GM12878 (cell line): ENCODE results near the gene TXLNB. TPM values are rescaled to one million over a fixed set of nuclear protein-coding genes. Genes with fewer than 3 reads are reported as not detected.

ENCODE experiments used
- CEBPB ChIP-seq, 2 experiments: fragments of 150-350 bp in 1 of 2; IDR thresholded peaks; 2 replicates each; pipeline ENCODE4 v1.6.1; 2012 to 2014; ENCODE audit warnings: low read depth in 2 of 2, low read length in 2 of 2, borderline replicate concordance in 1 of 2, inconsistent platforms in 1 of 2
- CHD2 ChIP-seq: IDR thresholded peaks from 2 replicates; pipeline ENCODE4 v1.6.1; 2011; ENCODE audit warnings: low read depth, low read length, improper control_type of control experiment, borderline replicate concordance
- CREM ChIP-seq: IDR thresholded peaks from 2 replicates; pipeline ENCODE4 v1.6.1; 2014; ENCODE audit warnings: antibody characterized with exemption, low read depth
- DPF2 ChIP-seq: fragments of 450-650 bp; IDR thresholded peaks from 2 replicates; pipeline ENCODE4 v1.6.1; 2017; ENCODE audit warnings: mild to moderate bottlenecking
- IKZF2 ChIP-seq, 2 experiments: fragments of 450-650 bp; IDR thresholded peaks; 2 replicates each; pipeline ENCODE4 v1.6.1; 2017; ENCODE audit warnings: mild to moderate bottlenecking in 2 of 2, moderate library complexity in 2 of 2
- LARP7 ChIP-seq: fragments of 450-650 bp; IDR thresholded peaks from 2 replicates; pipeline ENCODE4 v1.6.1; 2017; ENCODE audit warnings: mild to moderate bottlenecking
- MEF2B ChIP-seq: fragments of 450-650 bp; IDR thresholded peaks from 2 replicates; pipeline ENCODE4 v1.6.1; 2018; ENCODE audit warnings: mild to moderate bottlenecking, moderate library complexity; ENCODE audit not compliant: partially characterized antibody, poor library complexity, severe bottlenecking
- NFIC ChIP-seq: IDR thresholded peaks from 2 replicates; pipeline ENCODE4 v1.6.1; 2012; ENCODE audit warnings: low read depth, mild to moderate bottlenecking, inconsistent platforms, low read length, moderate library complexity
- POLR2AphosphoS2 ChIP-seq: IDR thresholded peaks from 2 replicates; pipeline ENCODE4 v1.6.1; 2011; ENCODE audit warnings: low read depth, mild to moderate bottlenecking, low read length, improper control_type of control experiment, moderate library complexity
- RELA ChIP-seq: fragments of 450-650 bp; IDR thresholded peaks from 2 replicates; pipeline ENCODE4 v1.8.0; 2014; ENCODE audit warnings: borderline replicate concordance; ENCODE audit not compliant: partially characterized antibody
- TARDBP ChIP-seq: IDR thresholded peaks from 2 replicates; pipeline ENCODE4 v1.6.1; 2016; ENCODE audit warnings: borderline replicate concordance
- polyA plus RNA-seq, 11 experiments: library from polyadenylated mRNA; depleted of rRNA in 4 of 11; unstranded in 6 of 11; stranded (reverse) in 5 of 11; fragments of >200 nt; fragmentation: Nextera tagmentation in 4 of 11; fragmentation: Illumina TruSeq in 1 of 11; extraction: Ambion mirVana in 4 of 11; extraction: Trizol in 1 of 11; gene quantifications; 1 replicate in 1 of 11; 2 replicates in 10 of 11; pipeline versions ENCODE4 v1.2.1 to v1.2.3, GENCODE V29; 2011 to 2016; ENCODE audit warnings: inconsistent platforms in 2 of 11, missing spikeins in 2 of 11, low read depth in 1 of 11
- total RNA-seq, 4 experiments: library from RNA; depleted of rRNA in 3 of 4; stranded (reverse); fragments of >200 nt in 3 of 4; fragmentation: Illumina TruSeq in 1 of 4; extraction: Trizol in 1 of 4; gene quantifications; 2 replicates each; pipeline versions ENCODE4 v1.2.1 to v1.2.3, GENCODE V29; 2013 to 2021
- TF ChIP-seq, protein P1 (sequence below): fragments of 450-650 bp; IDR thresholded peaks from 2 replicates; pipeline ENCODE4 v1.6.1; 2017; ENCODE audit warnings: mild to moderate bottlenecking, moderate library complexity
- TF ChIP-seq, protein P2 (sequence below): IDR thresholded peaks from 2 replicates; pipeline ENCODE4 v1.6.1; 2012; ENCODE audit warnings: improper control_type of control experiment, low read depth, low read length; ENCODE audit not compliant: insufficient replicate concordance
- TF ChIP-seq, protein P3 (sequence below): fragments of 150-350 bp; IDR thresholded peaks from 2 replicates; pipeline ENCODE4 v1.6.1; 2016; ENCODE audit warnings: low read depth, low read length

The TXLNB gene
- total and polyA plus RNA-seq, 10 of the 15 experiments (the other 5 are each of a cell fraction or from before 2014, with no cell fraction given) = 0.07 to 1.3 (median 0.22) TPM; not detected in 1

DNA sequence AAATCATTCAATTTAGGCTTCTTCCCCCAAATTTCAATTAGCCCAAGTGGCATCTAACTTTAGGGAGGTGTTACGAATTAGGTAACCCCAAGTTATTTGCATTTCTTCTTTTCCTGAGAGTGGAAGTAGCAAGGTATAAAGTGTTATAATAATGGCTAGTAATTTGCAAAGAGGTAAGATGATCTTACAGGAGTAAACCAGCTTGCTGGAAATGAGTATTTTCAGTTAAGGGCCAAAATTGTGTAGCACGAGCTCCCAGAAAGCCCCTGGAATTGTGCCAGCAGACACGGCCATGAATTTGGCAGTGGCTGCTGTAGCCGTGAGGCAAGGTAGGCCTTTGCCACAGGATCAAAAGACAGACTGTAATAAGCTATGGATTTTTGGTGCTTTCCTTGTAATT, 44.7 kb upstream of the TXLNB start (continued):
- TF ChIP-seq, protein P1, sequence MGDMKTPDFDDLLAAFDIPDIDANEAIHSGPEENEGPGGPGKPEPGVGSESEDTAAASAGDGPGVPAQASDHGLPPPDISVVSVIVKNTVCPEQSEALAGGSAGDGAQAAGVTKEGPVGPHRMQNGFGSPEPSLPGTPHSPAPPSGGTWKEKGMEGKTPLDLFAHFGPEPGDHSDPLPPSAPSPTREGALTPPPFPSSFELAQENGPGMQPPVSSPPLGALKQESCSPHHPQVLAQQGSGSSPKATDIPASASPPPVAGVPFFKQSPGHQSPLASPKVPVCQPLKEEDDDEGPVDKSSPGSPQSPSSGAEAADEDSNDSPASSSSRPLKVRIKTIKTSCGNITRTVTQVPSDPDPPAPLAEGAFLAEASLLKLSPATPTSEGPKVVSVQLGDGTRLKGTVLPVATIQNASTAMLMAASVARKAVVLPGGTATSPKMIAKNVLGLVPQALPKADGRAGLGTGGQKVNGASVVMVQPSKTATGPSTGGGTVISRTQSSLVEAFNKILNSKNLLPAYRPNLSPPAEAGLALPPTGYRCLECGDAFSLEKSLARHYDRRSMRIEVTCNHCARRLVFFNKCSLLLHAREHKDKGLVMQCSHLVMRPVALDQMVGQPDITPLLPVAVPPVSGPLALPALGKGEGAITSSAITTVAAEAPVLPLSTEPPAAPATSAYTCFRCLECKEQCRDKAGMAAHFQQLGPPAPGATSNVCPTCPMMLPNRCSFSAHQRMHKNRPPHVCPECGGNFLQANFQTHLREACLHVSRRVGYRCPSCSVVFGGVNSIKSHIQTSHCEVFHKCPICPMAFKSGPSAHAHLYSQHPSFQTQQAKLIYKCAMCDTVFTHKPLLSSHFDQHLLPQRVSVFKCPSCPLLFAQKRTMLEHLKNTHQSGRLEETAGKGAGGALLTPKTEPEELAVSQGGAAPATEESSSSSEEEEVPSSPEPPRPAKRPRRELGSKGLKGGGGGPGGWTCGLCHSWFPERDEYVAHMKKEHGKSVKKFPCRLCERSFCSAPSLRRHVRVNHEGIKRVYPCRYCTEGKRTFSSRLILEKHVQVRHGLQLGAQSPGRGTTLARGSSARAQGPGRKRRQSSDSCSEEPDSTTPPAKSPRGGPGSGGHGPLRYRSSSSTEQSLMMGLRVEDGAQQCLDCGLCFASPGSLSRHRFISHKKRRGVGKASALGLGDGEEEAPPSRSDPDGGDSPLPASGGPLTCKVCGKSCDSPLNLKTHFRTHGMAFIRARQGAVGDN = peak; percentile 88
- TF ChIP-seq NFIC (no peak), LARP7 (no peak), CHD2 (no peak), CREM (no peak), POLR2AphosphoS2 (no peak), MEF2B (peak; percentile 14), RELA (peak; percentile 47), IKZF2 (IDR thresholded peaks at IDR 0.05) (peak; percentile 15 to 51; a peak in 1 of 4 replicates), DPF2 (0 out of 2 replicates have a peak, but pooled peaks have one; percentile 54), TARDBP (no peak), CEBPB (IDR thresholded peaks at IDR 0.05; ENCODE audit: borderline replicate concordance in 1 of 2, low read depth in 2 of 2, low read length in 2 of 2) (no peak)
- TF ChIP-seq, protein P2, sequence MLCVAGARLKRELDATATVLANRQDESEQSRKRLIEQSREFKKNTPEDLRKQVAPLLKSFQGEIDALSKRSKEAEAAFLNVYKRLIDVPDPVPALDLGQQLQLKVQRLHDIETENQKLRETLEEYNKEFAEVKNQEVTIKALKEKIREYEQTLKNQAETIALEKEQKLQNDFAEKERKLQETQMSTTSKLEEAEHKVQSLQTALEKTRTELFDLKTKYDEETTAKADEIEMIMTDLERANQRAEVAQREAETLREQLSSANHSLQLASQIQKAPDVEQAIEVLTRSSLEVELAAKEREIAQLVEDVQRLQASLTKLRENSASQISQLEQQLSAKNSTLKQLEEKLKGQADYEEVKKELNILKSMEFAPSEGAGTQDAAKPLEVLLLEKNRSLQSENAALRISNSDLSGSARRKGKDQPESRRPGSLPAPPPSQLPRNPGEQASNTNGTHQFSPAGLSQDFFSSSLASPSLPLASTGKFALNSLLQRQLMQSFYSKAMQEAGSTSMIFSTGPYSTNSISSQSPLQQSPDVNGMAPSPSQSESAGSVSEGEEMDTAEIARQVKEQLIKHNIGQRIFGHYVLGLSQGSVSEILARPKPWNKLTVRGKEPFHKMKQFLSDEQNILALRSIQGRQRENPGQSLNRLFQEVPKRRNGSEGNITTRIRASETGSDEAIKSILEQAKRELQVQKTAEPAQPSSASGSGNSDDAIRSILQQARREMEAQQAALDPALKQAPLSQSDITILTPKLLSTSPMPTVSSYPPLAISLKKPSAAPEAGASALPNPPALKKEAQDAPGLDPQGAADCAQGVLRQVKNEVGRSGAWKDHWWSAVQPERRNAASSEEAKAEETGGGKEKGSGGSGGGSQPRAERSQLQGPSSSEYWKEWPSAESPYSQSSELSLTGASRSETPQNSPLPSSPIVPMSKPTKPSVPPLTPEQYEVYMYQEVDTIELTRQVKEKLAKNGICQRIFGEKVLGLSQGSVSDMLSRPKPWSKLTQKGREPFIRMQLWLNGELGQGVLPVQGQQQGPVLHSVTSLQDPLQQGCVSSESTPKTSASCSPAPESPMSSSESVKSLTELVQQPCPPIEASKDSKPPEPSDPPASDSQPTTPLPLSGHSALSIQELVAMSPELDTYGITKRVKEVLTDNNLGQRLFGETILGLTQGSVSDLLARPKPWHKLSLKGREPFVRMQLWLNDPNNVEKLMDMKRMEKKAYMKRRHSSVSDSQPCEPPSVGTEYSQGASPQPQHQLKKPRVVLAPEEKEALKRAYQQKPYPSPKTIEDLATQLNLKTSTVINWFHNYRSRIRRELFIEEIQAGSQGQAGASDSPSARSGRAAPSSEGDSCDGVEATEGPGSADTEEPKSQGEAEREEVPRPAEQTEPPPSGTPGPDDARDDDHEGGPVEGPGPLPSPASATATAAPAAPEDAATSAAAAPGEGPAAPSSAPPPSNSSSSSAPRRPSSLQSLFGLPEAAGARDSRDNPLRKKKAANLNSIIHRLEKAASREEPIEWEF = no peak
- TF ChIP-seq, protein P3, sequence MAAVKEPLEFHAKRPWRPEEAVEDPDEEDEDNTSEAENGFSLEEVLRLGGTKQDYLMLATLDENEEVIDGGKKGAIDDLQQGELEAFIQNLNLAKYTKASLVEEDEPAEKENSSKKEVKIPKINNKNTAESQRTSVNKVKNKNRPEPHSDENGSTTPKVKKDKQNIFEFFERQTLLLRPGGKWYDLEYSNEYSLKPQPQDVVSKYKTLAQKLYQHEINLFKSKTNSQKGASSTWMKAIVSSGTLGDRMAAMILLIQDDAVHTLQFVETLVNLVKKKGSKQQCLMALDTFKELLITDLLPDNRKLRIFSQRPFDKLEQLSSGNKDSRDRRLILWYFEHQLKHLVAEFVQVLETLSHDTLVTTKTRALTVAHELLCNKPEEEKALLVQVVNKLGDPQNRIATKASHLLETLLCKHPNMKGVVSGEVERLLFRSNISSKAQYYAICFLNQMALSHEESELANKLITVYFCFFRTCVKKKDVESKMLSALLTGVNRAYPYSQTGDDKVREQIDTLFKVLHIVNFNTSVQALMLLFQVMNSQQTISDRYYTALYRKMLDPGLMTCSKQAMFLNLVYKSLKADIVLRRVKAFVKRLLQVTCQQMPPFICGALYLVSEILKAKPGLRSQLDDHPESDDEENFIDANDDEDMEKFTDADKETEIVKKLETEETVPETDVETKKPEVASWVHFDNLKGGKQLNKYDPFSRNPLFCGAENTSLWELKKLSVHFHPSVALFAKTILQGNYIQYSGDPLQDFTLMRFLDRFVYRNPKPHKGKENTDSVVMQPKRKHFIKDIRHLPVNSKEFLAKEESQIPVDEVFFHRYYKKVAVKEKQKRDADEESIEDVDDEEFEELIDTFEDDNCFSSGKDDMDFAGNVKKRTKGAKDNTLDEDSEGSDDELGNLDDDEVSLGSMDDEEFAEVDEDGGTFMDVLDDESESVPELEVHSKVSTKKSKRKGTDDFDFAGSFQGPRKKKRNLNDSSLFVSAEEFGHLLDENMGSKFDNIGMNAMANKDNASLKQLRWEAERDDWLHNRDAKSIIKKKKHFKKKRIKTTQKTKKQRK = no peak
